GM18520 (cell line): ENCODE data around the gene GMFB.

Source experiments
- ATAC-seq: cut with Tn5 transposase; IDR thresholded peaks from one replicate; pipeline ENCODE4 v1.9.1; 2021; ENCODE audit not compliant: unreplicated experiment

The GMFB gene

GRCh38 chr14:54488646-54489317 is at the start of gene GMFB:
GMFB (minus strand) TSS chr14:54488980; CDS start chr14:54488927, 53 bp downstream.
- ATAC-seq, result peak; percentile 89

- ATAC-seq, result no peak
Observed at GRCh38 chr14:54538055-54538454, 49.3 kb upstream of the GMFB start.

- no peak for ATAC-seq
Observed at GRCh38 chr14:54537651-54538050, 48.9 kb upstream of the GMFB start.

- ATAC-seq, result no peak
Observed at GRCh38 chr14:54535646-54536045, 46.9 kb upstream of the GMFB start.

- no peak for ATAC-seq
Observed at GRCh38 chr14:54535126-54535525, 46.3 kb upstream of the GMFB start.

- no peak for ATAC-seq
Observed at GRCh38 chr14:54533100-54533499, 44.3 kb upstream of the GMFB start.

- peak; percentile 41 for ATAC-seq
Observed at GRCh38 chr14:54532111-54533012, 43.6 kb upstream of the GMFB start.

- ATAC-seq, result no peak
Observed at GRCh38 chr14:54529811-54530210, 41.0 kb upstream of the GMFB start.

GRCh38 chr14:54528973-54529372 is 40.2 kb upstream of the GMFB start:
- no peak for ATAC-seq

GRCh38 chr14:54524410-54524809 is 35.6 kb upstream of the GMFB start:
- no peak for ATAC-seq

- ATAC-seq, result no peak
Observed at GRCh38 chr14:54516709-54517108, 27.9 kb upstream of the GMFB start.

GRCh38 chr14:54515670-54516069 is 26.9 kb upstream of the GMFB start:
- no peak for ATAC-seq

- ATAC-seq, result no peak
Observed at GRCh38 chr14:54512393-54512792, 23.6 kb upstream of the GMFB start.

- peak; percentile 93 for ATAC-seq
Observed at GRCh38 chr14:54509546-54510501, 21.0 kb upstream of the GMFB start, which contains the start of gene CGRRF1. CGRRF1 (plus strand) TSS chr14:54509906; CDS start chr14:54509960, 54 bp downstream.

GRCh38 chr14:54503486-54503885 is 14.7 kb upstream of the GMFB start:
- no peak for ATAC-seq

- no peak for ATAC-seq
Observed at GRCh38 chr14:54502602-54503001, 13.8 kb upstream of the GMFB start.

GRCh38 chr14:54501480-54501879 is 12.7 kb upstream of the GMFB start:
- no peak for ATAC-seq

GRCh38 chr14:54500744-54501143 is 12.0 kb upstream of the GMFB start:
- ATAC-seq, result no peak

- no peak for ATAC-seq
Observed at GRCh38 chr14:54498579-54498978, 9.8 kb upstream of the GMFB start.

- ATAC-seq, result no peak
Observed at GRCh38 chr14:54498095-54498531, 9.3 kb upstream of the GMFB start.

- no peak for ATAC-seq
Observed at GRCh38 chr14:54497224-54497623, 8.4 kb upstream of the GMFB start.
